ENCODE measurements around the gene MRPL12. TPM values are rescaled to one million over a fixed set of nuclear protein-coding genes. Genes with fewer than 3 reads are reported as not detected.

Gene MRPL12
- total and polyA plus RNA-seq, 2 of the 13 experiments (the other 11 are each of a cell fraction or from before 2014, with no cell fraction given) = 39.1 to 94.1 TPM

GRCh38 chr17:81727324-81728031, 24.3 kb downstream of the MRPL12 start (continued):
- TF ChIP-seq ATF7 (IDR thresholded peaks at IDR 0.05) (no peak), ATF7 (CRISPR knock-in tag; IDR thresholded peaks at IDR 0.05) (peak; percentile 94), ZNF777 (CRISPR knock-in tag; IDR thresholded peaks at IDR 0.05) (peak; percentile 68; the same call in 1 of the 2 replicates), HOXA3 (CRISPR knock-in tag; IDR thresholded peaks at IDR 0.05) (peak; percentile 99), ZNF780A (CRISPR knock-in tag; IDR thresholded peaks at IDR 0.05) (peak; percentile 97), JDP2 (CRISPR knock-in tag; IDR thresholded peaks at IDR 0.05; ENCODE audit: borderline replicate concordance) (peak; percentile 84; the same call in 1 of the 2 replicates), ZSCAN12 (CRISPR knock-in tag; IDR thresholded peaks at IDR 0.05) (peak; percentile 95), ZSCAN29 (CRISPR knock-in tag; conservative IDR thresholded peaks at IDR 0.05) (peak; percentile 82; the same call in 1 of the 2 replicates), ELF3 (CRISPR knock-in tag; IDR thresholded peaks at IDR 0.05) (peak; percentile 92), SALL2 (CRISPR knock-in tag; IDR thresholded peaks at IDR 0.05) (peak; percentile 88), KAT8 (CRISPR knock-in tag; IDR thresholded peaks at IDR 0.05) (peak; percentile 96), TOE1 (CRISPR knock-in tag; IDR thresholded peaks at IDR 0.05) (peak; percentile 86; the same call in 1 of the 2 replicates), ZEB1 (IDR thresholded peaks at IDR 0.05; ENCODE audit: insufficient replicate concordance, low read depth) (no peak), CC2D1A (CRISPR knock-in tag; IDR thresholded peaks at IDR 0.05) (peak; percentile 75; the same call in 1 of the 2 replicates), ZNF766 (CRISPR knock-in tag; IDR thresholded peaks at IDR 0.05; ENCODE audit: borderline replicate concordance) (peak; percentile 99; the same call in 1 of the 2 replicates), ZNF883 (CRISPR knock-in tag; IDR thresholded peaks at IDR 0.05; ENCODE audit: not compliant biosample characterization) (peak; percentile 99), ZNF101 (CRISPR knock-in tag; IDR thresholded peaks at IDR 0.05; ENCODE audit: borderline replicate concordance, low read depth) (peak; percentile 97), RXRB (CRISPR knock-in tag; IDR thresholded peaks at IDR 0.05; ENCODE audit: borderline replicate concordance) (peak; percentile 86), ETS1 (CRISPR knock-in tag; IDR thresholded peaks at IDR 0.05) (peak; percentile 94), BCL6 (CRISPR knock-in tag; IDR thresholded peaks at IDR 0.05) (peak; percentile 80), ZNF841 (CRISPR knock-in tag; IDR thresholded peaks at IDR 0.05; ENCODE audit: borderline replicate concordance) (peak; percentile 93), ZNF24 (IDR thresholded peaks at IDR 0.05) (no peak)
- TF ChIP-seq, protein P1, sequence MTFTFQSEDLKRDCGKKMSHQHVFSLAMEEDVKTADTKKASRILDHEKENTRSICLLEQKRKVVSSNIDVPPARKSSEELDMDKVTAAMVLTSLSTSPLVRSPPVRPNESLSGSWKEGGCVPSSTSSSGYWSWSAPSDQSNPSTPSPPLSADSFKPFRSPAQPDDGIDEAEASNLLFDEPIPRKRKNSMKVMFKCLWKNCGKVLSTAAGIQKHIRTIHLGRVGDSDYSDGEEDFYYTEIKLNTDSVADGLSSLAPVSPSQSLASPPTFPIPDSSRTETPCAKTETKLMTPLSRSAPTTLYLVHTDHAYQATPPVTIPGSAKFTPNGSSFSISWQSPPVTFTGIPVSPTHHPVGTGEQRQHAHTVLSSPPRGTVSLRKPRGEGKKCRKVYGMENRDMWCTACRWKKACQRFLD (CRISPR knock-in tag; IDR thresholded peaks at IDR 0.05; ENCODE audit: borderline replicate concordance) = peak; percentile 98
- TF ChIP-seq, protein P2, sequence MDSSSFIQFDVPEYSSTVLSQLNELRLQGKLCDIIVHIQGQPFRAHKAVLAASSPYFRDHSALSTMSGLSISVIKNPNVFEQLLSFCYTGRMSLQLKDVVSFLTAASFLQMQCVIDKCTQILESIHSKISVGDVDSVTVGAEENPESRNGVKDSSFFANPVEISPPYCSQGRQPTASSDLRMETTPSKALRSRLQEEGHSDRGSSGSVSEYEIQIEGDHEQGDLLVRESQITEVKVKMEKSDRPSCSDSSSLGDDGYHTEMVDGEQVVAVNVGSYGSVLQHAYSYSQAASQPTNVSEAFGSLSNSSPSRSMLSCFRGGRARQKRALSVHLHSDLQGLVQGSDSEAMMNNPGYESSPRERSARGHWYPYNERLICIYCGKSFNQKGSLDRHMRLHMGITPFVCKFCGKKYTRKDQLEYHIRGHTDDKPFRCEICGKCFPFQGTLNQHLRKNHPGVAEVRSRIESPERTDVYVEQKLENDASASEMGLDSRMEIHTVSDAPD (CRISPR knock-in tag; IDR thresholded peaks at IDR 0.05) = no peak
- TF ChIP-seq, protein P3, sequence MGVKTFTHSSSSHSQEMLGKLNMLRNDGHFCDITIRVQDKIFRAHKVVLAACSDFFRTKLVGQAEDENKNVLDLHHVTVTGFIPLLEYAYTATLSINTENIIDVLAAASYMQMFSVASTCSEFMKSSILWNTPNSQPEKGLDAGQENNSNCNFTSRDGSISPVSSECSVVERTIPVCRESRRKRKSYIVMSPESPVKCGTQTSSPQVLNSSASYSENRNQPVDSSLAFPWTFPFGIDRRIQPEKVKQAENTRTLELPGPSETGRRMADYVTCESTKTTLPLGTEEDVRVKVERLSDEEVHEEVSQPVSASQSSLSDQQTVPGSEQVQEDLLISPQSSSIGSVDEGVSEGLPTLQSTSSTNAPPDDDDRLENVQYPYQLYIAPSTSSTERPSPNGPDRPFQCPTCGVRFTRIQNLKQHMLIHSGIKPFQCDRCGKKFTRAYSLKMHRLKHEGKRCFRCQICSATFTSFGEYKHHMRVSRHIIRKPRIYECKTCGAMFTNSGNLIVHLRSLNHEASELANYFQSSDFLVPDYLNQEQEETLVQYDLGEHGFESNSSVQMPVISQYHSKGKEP (CRISPR knock-in tag; IDR thresholded peaks at IDR 0.05) = peak; percentile 98

All from HepG2 (cell line).